GM10847 (cell line): ENCODE measurements around the gene TBR1.

Experiments used
- POLR2A ChIP-seq: IDR thresholded peaks from 2 replicates; pipeline ENCODE4 v1.6.1; 2011; ENCODE audit not compliant: insufficient read length; ENCODE audit errors: extremely low read depth

TBR1 gene

DNA sequence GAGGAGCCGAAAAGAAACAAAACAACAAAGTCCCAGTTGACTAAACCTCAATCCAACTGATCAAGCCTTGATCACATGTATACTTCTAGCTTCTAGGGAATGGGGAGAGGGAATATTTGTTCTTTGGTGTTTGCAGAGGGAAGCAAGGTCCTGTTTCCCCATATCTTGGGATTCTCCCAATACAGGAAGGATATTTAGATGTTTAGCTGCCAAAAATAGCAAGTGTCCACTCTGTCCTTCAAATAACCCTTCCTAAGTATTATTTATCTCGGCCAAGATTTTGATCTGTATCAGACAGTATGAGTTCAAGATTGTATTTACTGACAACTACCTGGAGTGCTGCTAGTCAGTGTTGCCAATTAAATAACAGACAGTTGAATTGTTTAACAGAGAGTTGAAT, 55.5 kb downstream of the TBR1 start:
- no peak for TF ChIP-seq POLR2A

DNA sequence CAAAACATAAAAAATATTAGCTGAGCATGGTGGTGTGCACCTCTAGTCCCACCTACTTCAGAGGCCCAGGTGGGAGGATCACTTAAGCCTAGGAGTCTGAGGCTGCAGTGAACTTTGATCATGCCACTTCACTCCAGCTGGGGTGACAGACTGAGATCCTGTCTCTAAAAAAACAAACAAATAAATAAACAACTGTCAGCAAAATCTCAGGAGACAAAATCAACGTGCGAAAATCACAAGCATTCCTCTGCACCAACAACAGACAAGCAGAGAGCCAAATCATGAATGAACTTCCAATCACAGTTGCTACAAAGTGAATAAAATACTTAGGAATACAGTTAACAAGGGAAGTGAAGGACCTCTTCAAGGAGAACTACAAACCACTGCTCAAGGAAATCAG, 58.8 kb downstream of the TBR1 start:
- no peak for TF ChIP-seq POLR2A
